Neuronal stem cell (in vitro differentiated cells): ENCODE results near the gene ARHGAP42.
"Not testable (repeated sequence)": the region's sequence is repeated elsewhere in the genome, so short reads cannot be mapped to it uniquely, and the experiment has no call there.

Experiments used
- DNase-seq: peaks from one replicate; pipeline ENCODE4 v3.0.0-alpha.2; 2013; ENCODE audit warnings: low spot score
- H2AFZ ChIP-seq: one replicate; pipeline ENCODE4 v1.6.1; 2013; ENCODE audit warnings: mild to moderate bottlenecking, low read length, inconsistent platforms
- H2AK5ac ChIP-seq: 2 replicates; pipeline ENCODE4 v1.6.1; 2013; ENCODE audit warnings: low read depth, mild to moderate bottlenecking, inconsistent platforms, low read length, moderate library complexity, mixed read lengths
- H2BK120ac ChIP-seq: 2 replicates; pipeline ENCODE4 v1.6.1; 2013; ENCODE audit warnings: low read depth, mild to moderate bottlenecking, inconsistent platforms, low read length, moderate library complexity, mixed read lengths
- H2BK12ac ChIP-seq: one replicate; pipeline ENCODE4 v1.6.1; 2013; ENCODE audit warnings: low read length, inconsistent platforms
- H2BK15ac ChIP-seq: 2 replicates; pipeline ENCODE4 v1.6.1; 2013; ENCODE audit warnings: mild to moderate bottlenecking, low read length, inconsistent platforms, mixed read lengths
- H2BK5ac ChIP-seq: one replicate; pipeline ENCODE4 v1.6.1; 2013; ENCODE audit warnings: inconsistent platforms, mild to moderate bottlenecking, low read length, moderate library complexity
- H3K14ac ChIP-seq: one replicate; pipeline ENCODE4 v1.6.1; 2013; ENCODE audit warnings: low read length, inconsistent platforms
- H3K18ac ChIP-seq: 2 replicates; pipeline ENCODE4 v1.6.1; 2013; ENCODE audit warnings: low read length, inconsistent platforms
- H3K23ac ChIP-seq: 2 replicates; pipeline ENCODE4 v1.6.1; 2013; ENCODE audit warnings: low read depth, mild to moderate bottlenecking, mixed read lengths, low read length, inconsistent platforms; ENCODE audit not compliant: poor library complexity
- H3K27ac ChIP-seq: replicated peaks from 3 replicates; pipeline ENCODE4 v1.5.1; 2013; ENCODE audit warnings: low read length, inconsistent platforms
- H3K27me3 ChIP-seq, 3 experiments: 2 replicates each; pipeline ENCODE4 v1.6.1; 2013; ENCODE audit warnings: low read length in 3 of 3, mild to moderate bottlenecking in 2 of 3, inconsistent platforms in 1 of 3, low read depth in 1 of 3, mixed read lengths in 1 of 3, moderate library complexity in 1 of 3; ENCODE audit not compliant: control insufficient read depth in 3 of 3, insufficient read depth in 3 of 3
- H3K36me3 ChIP-seq, 2 donors: replicated peaks in 1 of 2; 2 replicates each; pipeline ENCODE4 v1.6.1; 2013; ENCODE audit warnings: low read length in 2 of 2; ENCODE audit not compliant: control insufficient read depth in 2 of 2, insufficient read depth in 2 of 2
- H3K4ac ChIP-seq: 2 replicates; pipeline ENCODE4 v1.6.1; 2013; ENCODE audit warnings: inconsistent platforms, mild to moderate bottlenecking, low read length, moderate library complexity
- H3K4me1 ChIP-seq, 2 donors: 1 replicate in 1 of 2; 2 replicates in 1 of 2; pipeline ENCODE4 v1.6.1; 2013; ENCODE audit warnings: low read length in 2 of 2, low read depth in 1 of 2; ENCODE audit not compliant: control insufficient read depth in 2 of 2, insufficient read depth in 1 of 2
- H3K4me2 ChIP-seq: one replicate; pipeline ENCODE4 v1.6.1; 2013; ENCODE audit warnings: mild to moderate bottlenecking, low read length, inconsistent platforms; ENCODE audit not compliant: insufficient read depth, poor library complexity, severe bottlenecking
- H3K4me3 ChIP-seq, 2 donors: 2 replicates each; pipeline ENCODE4 v1.5.1; 2013; ENCODE audit warnings: low read length in 2 of 2, mild to moderate bottlenecking in 2 of 2, inconsistent platforms in 1 of 2, moderate library complexity in 1 of 2
- H3K79me1 ChIP-seq: one replicate; pipeline ENCODE4 v1.6.1; 2013; ENCODE audit warnings: low read depth, mild to moderate bottlenecking, inconsistent platforms, low read length, moderate library complexity
- H3K9ac ChIP-seq: one replicate; pipeline ENCODE4 v1.6.1; 2013; ENCODE audit warnings: mild to moderate bottlenecking, low read depth, low read length, inconsistent platforms; ENCODE audit not compliant: poor library complexity
- H3K9me3 ChIP-seq, 2 donors: replicated peaks in 1 of 2; 2 replicates each; pipeline versions ENCODE3 to v1.6.1; 2013; ENCODE audit warnings: low read length in 2 of 2, mild to moderate bottlenecking in 2 of 2, inconsistent platforms in 1 of 2, low read depth in 1 of 2, mixed read lengths in 1 of 2, moderate library complexity in 1 of 2; ENCODE audit not compliant: control insufficient read depth in 2 of 2, insufficient read depth in 1 of 2
- H4K8ac ChIP-seq: one replicate; pipeline ENCODE4 v1.6.1; 2013; ENCODE audit warnings: low read depth, mild to moderate bottlenecking, inconsistent platforms, low read length, moderate library complexity
- H4K91ac ChIP-seq: one replicate; pipeline ENCODE4 v1.6.1; 2013; ENCODE audit warnings: low read length, low read depth, mild to moderate bottlenecking, inconsistent platforms; ENCODE audit not compliant: poor library complexity
- WGBS, 2 donors: extraction: QIAGEN DNeasy Blood & Tissue Kit; methylation state at CpG; one replicate each; pipeline ENCODE4 v1.1.7; 2013; ENCODE audit warnings: missing lambda C conversion rate in 2 of 2, mixed read lengths in 1 of 2; ENCODE audit not compliant: insufficient read length in 2 of 2, insufficient replicate concordance in 1 of 2; ENCODE audit errors: extremely low coverage in 2 of 2; 5-methylcytosine and 5-hydroxymethylcytosine counted together

ARHGAP42 gene

DNA sequence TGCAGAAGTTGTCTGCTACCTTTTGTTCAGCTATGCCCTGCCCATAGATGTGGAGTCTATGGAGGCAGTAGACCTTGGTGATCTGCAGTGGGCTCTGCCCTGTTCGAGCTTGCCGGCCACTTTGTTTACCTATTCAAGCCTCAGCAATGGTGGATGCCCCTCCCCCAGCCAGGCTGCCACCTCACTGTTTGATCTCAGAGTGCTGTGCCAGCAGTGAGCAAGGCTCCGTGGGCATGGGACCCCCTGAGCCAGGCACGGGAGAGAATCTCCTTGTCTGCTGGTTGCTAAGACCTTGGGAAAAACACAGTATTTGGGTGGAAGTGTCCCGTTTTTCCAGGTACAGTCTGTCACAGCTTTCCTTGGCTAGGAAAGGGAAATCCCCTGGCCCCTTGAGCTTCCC is 214.4 kb downstream of the ARHGAP42 start:
- H2BK5ac ChIP-seq, H3K4me2 ChIP-seq, H3K14ac ChIP-seq, DNase-seq, H2BK15ac ChIP-seq, H4K91ac ChIP-seq, H3K27ac ChIP-seq, H2BK120ac ChIP-seq, H3K79me1 ChIP-seq, H2AK5ac ChIP-seq, H3K27me3 ChIP-seq, H3K4me3 ChIP-seq, H3K4me1 ChIP-seq, H2BK12ac ChIP-seq, H3K4ac ChIP-seq, H3K9ac ChIP-seq, H3K9me3 ChIP-seq, H4K8ac ChIP-seq, H2AFZ ChIP-seq, H3K36me3 ChIP-seq: not testable (repeated sequence)
- Histone ChIP-seq H3K23ac (peak overlapping the region; percentile 37), H3K18ac (peak overlapping the region; percentile 16)
- no CpG with 5 or more reads among the region's 5 CpGs for WGBS, 2 donors

DNA sequence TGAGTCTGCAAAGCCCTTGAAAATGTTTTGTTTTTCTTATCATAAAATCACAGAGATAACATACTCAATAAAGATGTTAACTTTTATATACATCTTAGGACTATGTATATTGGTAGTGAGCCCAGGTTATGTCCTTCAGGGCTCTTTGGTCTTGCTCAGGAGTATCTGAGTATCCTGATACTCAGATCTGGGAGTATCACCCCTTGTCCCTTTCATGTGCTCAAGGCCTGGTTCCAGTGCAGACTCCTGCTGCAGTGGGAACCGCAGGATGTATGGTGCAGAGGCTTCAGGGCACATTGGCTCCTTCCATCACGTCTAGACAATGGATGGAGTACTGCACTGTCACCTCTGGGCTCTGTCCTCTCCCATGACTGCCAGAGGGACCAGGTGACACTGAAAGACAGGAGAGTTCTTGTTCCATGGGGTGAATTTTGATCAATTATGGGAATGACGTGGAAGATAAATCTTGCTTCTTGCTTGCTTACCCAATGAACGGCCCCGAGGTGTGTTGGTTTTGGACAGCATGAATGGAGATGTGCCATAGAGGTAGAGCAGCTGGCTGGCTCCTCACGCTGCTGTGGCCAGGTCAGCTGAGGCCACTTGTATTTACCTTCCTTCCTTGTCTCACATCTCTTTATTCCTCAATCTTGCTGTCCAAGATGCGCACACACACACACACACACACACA is 215.5 kb downstream of the ARHGAP42 start:
- Histone ChIP-seq H4K91ac (no peak overlapping the region), H3K9ac (no peak overlapping the region), H3K79me1 (no peaks in the 10 kb centered on the region), H2AK5ac (no peak overlapping the region), H3K4me2 (no peak overlapping the region), H3K4ac (no peak overlapping the region), H3K23ac (no peak overlapping the region), H2BK15ac (no peak overlapping the region), H3K9me3 (no peaks in the 10 kb centered on the region), H2BK12ac (no peak overlapping the region), H3K36me3 (no peaks in the 10 kb centered on the region), H3K27me3 (no peaks in the 10 kb centered on the region), H3K18ac (peak overlapping the region; percentile 87), H2AFZ (no peak overlapping the region), H2BK120ac (no peak overlapping the region), H3K14ac (peak overlapping the region; percentile 97), H4K8ac (no peak overlapping the region), H3K27ac (no peak overlapping the region), H3K4me1 (peaks cover 0 to 2% of the 10 kb centered on the region in 2 donors), H3K4me3 (no peak overlapping the region), H2BK5ac (no peak overlapping the region)
- WGBS, 2 donors, result no CpG with 5 or more reads among the region's 7 CpGs
- no peak for DNase-seq

DNA sequence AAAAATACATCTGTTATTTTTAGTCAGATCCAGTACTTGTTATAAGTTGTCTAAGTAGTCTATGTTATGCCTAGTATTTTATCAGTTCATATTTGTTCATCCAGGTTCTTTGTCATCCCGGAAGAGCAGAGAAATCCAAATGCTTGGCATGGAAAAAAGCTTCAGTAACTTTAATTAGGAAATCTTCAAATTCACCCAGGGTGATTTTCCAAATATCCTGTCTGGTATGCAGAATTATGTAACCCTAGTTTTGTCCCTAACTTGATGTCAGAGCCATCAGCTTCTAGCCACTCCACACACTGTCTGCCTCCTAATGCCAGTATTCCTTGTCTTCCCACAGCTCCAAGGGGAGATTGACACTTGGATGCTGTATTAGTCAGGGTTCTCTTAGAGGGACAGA is 216.2 kb downstream of the ARHGAP42 start:
- no peak overlapping the region for H3K9ac ChIP-seq
- DNase-seq, result no peak
- no peak overlapping the region for H4K8ac ChIP-seq
- no peaks in the 10 kb centered on the region for H3K36me3 ChIP-seq
- H2BK12ac ChIP-seq, result no peak overlapping the region
- WGBS, 2 donors, result no CpG with 5 or more reads among the region's 1 CpG
- H3K18ac ChIP-seq, result no peak overlapping the region
- no peak overlapping the region for H3K23ac ChIP-seq
- H2BK5ac ChIP-seq, result no peak overlapping the region
- H3K79me1 ChIP-seq, result no peaks in the 10 kb centered on the region
- no peak overlapping the region for H2BK15ac ChIP-seq
- H3K27me3 ChIP-seq, result no peaks in the 10 kb centered on the region
- H3K14ac ChIP-seq, result no peak overlapping the region
- H3K4me1 ChIP-seq, result peaks cover 0 to 2% of the 10 kb centered on the region in 2 donors
- no peak overlapping the region for H2BK120ac ChIP-seq
- H3K9me3 ChIP-seq, result no peaks in the 10 kb centered on the region
- H3K4ac ChIP-seq, result no peak overlapping the region
- no peak overlapping the region for H2AK5ac ChIP-seq
- H2AFZ ChIP-seq, result no peak overlapping the region
- H3K4me3 ChIP-seq, result no peak overlapping the region
- no peak overlapping the region for H4K91ac ChIP-seq
- no peak overlapping the region for H3K27ac ChIP-seq
- no peak overlapping the region for H3K4me2 ChIP-seq

DNA sequence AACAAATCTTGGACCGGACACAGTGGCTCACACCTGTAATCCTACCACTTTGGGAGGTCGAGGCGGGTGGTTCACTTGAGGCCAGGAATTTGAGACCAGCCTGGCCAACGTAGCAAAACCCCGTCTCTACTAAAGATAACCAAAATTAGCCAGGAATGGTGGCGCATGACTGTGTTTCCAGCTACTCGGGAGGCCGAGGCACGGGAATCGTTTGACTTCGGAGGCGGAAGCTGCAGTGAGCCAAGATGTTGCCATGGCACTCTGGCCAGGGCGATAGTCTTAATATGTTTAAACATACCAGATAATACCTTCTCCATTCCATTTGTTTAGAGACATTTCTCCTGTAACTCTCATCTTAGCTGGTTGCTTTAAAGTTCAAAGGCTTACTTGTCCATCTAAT is 218.6 kb downstream of the ARHGAP42 start:
- Histone ChIP-seq H3K27me3 (no peaks in the 10 kb centered on the region), H3K4me3 (no peak overlapping the region), H3K4me2 (no peak overlapping the region), H2BK12ac (no peak overlapping the region), H3K9me3 (no peaks in the 10 kb centered on the region), H2BK5ac (no peak overlapping the region), H3K27ac (no peak overlapping the region), H4K91ac (no peak overlapping the region), H3K18ac (no peak overlapping the region), H4K8ac (no peak overlapping the region), H3K23ac (no peak overlapping the region), H3K4me1 (peaks cover 0 to 2% of the 10 kb centered on the region in 2 donors), H3K79me1 (no peaks in the 10 kb centered on the region), H2AK5ac (no peak overlapping the region), H3K14ac (no peak overlapping the region), H3K9ac (no peak overlapping the region), H3K36me3 (no peaks in the 10 kb centered on the region), H2BK120ac (no peak overlapping the region), H2BK15ac (no peak overlapping the region), H3K4ac (no peak overlapping the region), H2AFZ (no peak overlapping the region)
- no peak for DNase-seq
- WGBS, 2 donors, result no CpG with 5 or more reads among the region's 13 CpGs
